Thyroid gland (tissue), 4 donors: Measurements from ENCODE around the gene SNX9.

Experiments
- POLR2A ChIP-seq, 2 donors: fragments of 450-650 bp; IDR thresholded peaks; one replicate each; pipeline ENCODE4 v1.6.1; 2017; ENCODE audit warnings: antibody characterized with exemption in 2 of 2, mild to moderate bottlenecking in 2 of 2, moderate library complexity in 1 of 2
- TF ChIP-seq, protein P1 (sequence below), 6 experiments: fragments of 200-600 bp in 3 of 6; fragments of 450-650 bp in 3 of 6; sonication (generic) in 3 of 6; IDR thresholded peaks; one replicate each; pipeline ENCODE4 v1.5.1; 2016 to 2019; ENCODE audit warnings: antibody characterized with exemption in 6 of 6, mild to moderate bottlenecking in 2 of 6, inconsistent platforms in 1 of 6, moderate library complexity in 1 of 6

DNA sequence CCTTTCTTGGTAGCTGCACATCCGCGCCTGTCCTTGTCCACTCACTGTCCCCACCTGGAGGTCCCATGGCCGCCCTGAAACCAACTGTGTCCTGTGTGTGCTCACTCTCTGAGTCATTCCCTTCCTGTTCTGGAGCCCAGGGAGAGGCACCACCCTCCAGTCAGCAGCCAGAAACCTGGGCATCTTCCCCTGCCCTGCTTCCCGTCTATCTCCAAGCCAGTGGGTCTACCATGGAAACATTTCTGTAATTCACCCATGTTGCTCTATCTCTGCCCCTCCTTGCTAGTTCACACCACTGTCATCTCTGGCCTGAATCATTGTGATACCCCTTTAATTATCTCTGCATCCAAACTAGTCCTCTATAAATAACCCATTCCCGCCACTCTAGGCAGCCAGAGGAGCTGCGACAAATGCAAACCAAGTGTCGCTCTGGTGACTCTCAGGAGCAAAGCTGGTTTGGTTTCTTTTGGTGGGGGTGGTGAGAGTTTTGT lies 129.9 kb downstream of the SNX9 start:
- no peak for TF ChIP-seq POLR2A (IDR thresholded peaks at IDR 0.05)
- TF ChIP-seq, protein P1, sequence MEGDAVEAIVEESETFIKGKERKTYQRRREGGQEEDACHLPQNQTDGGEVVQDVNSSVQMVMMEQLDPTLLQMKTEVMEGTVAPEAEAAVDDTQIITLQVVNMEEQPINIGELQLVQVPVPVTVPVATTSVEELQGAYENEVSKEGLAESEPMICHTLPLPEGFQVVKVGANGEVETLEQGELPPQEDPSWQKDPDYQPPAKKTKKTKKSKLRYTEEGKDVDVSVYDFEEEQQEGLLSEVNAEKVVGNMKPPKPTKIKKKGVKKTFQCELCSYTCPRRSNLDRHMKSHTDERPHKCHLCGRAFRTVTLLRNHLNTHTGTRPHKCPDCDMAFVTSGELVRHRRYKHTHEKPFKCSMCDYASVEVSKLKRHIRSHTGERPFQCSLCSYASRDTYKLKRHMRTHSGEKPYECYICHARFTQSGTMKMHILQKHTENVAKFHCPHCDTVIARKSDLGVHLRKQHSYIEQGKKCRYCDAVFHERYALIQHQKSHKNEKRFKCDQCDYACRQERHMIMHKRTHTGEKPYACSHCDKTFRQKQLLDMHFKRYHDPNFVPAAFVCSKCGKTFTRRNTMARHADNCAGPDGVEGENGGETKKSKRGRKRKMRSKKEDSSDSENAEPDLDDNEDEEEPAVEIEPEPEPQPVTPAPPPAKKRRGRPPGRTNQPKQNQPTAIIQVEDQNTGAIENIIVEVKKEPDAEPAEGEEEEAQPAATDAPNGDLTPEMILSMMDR (IDR thresholded peaks at IDR 0.05) = no peak
